ENCODE results near the gene ELP1. TPM values are rescaled to one million over a fixed set of nuclear protein-coding genes. Genes with fewer than 3 reads are reported as not detected.

ELP1 gene, protein sequence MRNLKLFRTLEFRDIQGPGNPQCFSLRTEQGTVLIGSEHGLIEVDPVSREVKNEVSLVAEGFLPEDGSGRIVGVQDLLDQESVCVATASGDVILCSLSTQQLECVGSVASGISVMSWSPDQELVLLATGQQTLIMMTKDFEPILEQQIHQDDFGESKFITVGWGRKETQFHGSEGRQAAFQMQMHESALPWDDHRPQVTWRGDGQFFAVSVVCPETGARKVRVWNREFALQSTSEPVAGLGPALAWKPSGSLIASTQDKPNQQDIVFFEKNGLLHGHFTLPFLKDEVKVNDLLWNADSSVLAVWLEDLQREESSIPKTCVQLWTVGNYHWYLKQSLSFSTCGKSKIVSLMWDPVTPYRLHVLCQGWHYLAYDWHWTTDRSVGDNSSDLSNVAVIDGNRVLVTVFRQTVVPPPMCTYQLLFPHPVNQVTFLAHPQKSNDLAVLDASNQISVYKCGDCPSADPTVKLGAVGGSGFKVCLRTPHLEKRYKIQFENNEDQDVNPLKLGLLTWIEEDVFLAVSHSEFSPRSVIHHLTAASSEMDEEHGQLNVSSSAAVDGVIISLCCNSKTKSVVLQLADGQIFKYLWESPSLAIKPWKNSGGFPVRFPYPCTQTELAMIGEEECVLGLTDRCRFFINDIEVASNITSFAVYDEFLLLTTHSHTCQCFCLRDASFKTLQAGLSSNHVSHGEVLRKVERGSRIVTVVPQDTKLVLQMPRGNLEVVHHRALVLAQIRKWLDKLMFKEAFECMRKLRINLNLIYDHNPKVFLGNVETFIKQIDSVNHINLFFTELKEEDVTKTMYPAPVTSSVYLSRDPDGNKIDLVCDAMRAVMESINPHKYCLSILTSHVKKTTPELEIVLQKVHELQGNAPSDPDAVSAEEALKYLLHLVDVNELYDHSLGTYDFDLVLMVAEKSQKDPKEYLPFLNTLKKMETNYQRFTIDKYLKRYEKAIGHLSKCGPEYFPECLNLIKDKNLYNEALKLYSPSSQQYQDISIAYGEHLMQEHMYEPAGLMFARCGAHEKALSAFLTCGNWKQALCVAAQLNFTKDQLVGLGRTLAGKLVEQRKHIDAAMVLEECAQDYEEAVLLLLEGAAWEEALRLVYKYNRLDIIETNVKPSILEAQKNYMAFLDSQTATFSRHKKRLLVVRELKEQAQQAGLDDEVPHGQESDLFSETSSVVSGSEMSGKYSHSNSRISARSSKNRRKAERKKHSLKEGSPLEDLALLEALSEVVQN (N-terminal part only)
- 10 to 100 TPM; 11.8 to 21.6 TPM for total RNA-seq

DNA sequence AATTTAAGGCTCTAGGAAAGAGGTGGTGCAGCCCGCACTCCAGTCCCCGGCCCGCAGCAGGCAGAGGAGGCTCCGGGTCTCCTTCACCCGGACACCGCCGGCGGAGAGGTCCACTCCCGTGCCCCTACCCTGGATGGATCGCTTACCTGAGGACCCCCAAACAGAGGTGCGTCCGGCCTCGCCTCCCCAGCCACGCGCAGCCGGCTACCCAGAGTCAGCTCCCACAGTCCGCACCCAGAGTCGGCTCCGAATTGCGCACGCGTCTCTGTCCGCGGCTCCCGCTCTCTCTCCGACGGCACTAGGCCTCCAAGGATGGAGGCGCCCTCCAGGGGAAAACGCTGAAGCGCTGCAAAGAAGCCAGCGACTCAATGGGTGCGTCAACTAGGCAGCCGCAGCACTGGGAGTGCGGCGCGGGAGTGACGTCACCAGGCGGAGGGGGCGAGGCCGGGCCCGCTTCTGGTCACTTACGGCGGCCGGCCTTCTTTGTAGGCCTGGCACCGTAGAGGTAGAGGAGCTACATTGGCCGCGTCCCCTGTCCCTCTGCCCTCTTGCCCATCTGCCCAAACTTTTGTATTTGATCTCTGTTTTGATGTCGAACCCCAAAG lies at the start of gene ELP1:
Gene ELP1 (minus strand): TSS at position 407 of the 605 bp plus-strand sequence. CDS start 2,978 bp downstream, outside the sequence.
- TF ChIP-seq, protein P1, sequence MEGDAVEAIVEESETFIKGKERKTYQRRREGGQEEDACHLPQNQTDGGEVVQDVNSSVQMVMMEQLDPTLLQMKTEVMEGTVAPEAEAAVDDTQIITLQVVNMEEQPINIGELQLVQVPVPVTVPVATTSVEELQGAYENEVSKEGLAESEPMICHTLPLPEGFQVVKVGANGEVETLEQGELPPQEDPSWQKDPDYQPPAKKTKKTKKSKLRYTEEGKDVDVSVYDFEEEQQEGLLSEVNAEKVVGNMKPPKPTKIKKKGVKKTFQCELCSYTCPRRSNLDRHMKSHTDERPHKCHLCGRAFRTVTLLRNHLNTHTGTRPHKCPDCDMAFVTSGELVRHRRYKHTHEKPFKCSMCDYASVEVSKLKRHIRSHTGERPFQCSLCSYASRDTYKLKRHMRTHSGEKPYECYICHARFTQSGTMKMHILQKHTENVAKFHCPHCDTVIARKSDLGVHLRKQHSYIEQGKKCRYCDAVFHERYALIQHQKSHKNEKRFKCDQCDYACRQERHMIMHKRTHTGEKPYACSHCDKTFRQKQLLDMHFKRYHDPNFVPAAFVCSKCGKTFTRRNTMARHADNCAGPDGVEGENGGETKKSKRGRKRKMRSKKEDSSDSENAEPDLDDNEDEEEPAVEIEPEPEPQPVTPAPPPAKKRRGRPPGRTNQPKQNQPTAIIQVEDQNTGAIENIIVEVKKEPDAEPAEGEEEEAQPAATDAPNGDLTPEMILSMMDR (IDR thresholded peaks at IDR 0.05) = no peak
- peak within 1 kb of the TSS; percentile 80 to 98 for H3K9ac ChIP-seq (ENCODE audit: low read depth in 2 of 2, low read length in 2 of 2)
- no peaks in the 10 kb centered on the region for H3K9me3 ChIP-seq
- DNase-seq = peak; percentile 94
- H3K27ac ChIP-seq = peak within 1 kb of the TSS; percentile 84
- no peaks in the 10 kb centered on the region for H3K36me3 ChIP-seq
- H3K4me3 ChIP-seq = peak within 1 kb of the TSS; percentile 89
- no peaks in the 10 kb centered on the region for H3K27me3 ChIP-seq
- H3K4me1 ChIP-seq = peaks cover 8% of the 10 kb centered on the region
- intact Hi-C loops (cut with DNase I) = no loop called here

DNA sequence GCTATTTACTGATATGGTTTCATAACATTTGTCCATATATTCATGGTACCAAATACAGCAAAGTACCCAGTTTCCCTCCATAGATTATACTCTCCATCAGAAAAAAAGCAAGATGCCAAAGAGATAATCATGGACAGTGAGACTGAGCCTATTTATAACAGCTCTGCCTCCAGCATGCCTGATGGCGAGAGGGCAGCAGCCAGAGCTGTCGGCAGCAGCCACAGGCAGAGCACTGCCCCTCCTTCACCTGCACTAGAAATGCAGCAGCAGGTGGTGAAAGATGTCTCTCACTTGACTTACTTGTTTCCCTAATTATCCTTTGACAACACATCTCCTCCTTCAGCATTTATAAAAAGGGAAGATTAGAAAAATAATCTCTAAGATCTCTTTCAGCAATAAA lies 47.0 kb upstream of the ELP1 start:
- Histone ChIP-seq H3K4me1 (no peaks in the 10 kb centered on the region), H3K27me3 (no peaks in the 10 kb centered on the region), H3K27ac (no peak overlapping the region), H3K9me3 (no peaks in the 10 kb centered on the region), H3K4me3 (no peak overlapping the region), H3K9ac (ENCODE audit: low read depth in 2 of 2, low read length in 2 of 2) (no peak overlapping the region), H3K36me3 (no peaks in the 10 kb centered on the region)
- intact Hi-C loops (cut with DNase I) = no loop called here
- DNase-seq = no peak
- TF ChIP-seq, protein P1 (IDR thresholded peaks at IDR 0.05) = no peak

DNA sequence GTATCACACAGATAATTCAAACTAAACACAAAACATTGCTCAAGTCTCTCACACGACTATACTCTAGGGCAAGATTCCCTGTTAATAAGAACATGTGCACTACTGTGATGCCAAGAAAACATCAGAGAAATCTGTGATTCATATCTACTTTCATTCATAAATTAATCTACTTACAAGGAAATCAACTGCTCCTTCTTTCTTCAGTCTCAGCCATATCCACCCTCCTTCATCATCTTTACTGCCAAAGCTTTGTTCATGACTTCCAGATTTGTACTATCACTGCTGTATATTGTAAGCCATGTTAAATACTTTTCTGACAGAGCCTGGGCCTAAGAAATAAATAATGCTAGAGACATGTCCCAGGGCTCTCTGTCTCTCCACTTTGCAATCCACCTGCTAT lies 44.3 kb upstream of the ELP1 start:
- H3K4me3 ChIP-seq = no peak overlapping the region
- DNase-seq = no peak
- intact Hi-C loops (cut with DNase I) = no loop called here
- H3K9me3 ChIP-seq = no peaks in the 10 kb centered on the region
- H3K4me1 ChIP-seq = no peaks in the 10 kb centered on the region
- no peaks in the 10 kb centered on the region for H3K36me3 ChIP-seq
- TF ChIP-seq, protein P1 (IDR thresholded peaks at IDR 0.05) = no peak
- H3K27ac ChIP-seq = no peak overlapping the region
- H3K9ac ChIP-seq (ENCODE audit: low read depth in 2 of 2, low read length in 2 of 2) = no peak overlapping the region
- H3K27me3 ChIP-seq = no peaks in the 10 kb centered on the region

DNA sequence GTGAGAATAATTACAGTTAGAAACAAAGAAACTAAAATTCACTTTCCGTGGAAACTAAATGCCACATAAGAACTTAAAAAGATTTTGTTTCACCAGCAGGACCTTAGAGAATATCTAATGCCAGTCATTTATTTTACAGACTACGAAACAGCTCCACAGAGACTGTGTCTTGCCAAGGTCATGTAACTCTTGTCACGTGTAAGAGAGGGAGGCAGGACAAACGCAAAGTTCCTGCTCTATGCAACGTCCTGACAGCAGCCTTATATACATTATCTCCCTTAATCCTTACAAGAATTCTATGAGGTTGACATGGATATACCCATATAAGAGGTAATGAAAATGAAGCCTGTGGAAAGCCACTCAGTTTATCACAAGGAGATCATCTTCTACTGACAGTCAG lies 40.0 kb upstream of the ELP1 start:
- TF ChIP-seq, protein P1 (IDR thresholded peaks at IDR 0.05) = no peak
- H3K9me3 ChIP-seq = no peaks in the 10 kb centered on the region
- intact Hi-C loops (cut with DNase I) = no loop called here
- H3K9ac ChIP-seq (ENCODE audit: low read depth in 2 of 2, low read length in 2 of 2) = no peak overlapping the region
- no peaks in the 10 kb centered on the region for H3K27me3 ChIP-seq
- no peak for DNase-seq
- no peaks in the 10 kb centered on the region for H3K36me3 ChIP-seq
- H3K4me3 ChIP-seq = no peak overlapping the region
- no peaks in the 10 kb centered on the region for H3K4me1 ChIP-seq
- no peak overlapping the region for H3K27ac ChIP-seq

All from colonic mucosa (tissue), 4 donors.